Measurements from ENCODE around the gene TBC1D2B. TPM values are rescaled to one million over a fixed set of nuclear protein-coding genes. Genes with fewer than 3 reads are reported as not detected.

TBC1D2B gene
- total and polyA plus RNA-seq, 4 donors: 8.4 to 119 (median 22.0) TPM

- no peaks in the 10 kb centered on the region for H3K36me3 ChIP-seq (ENCODE audit: control insufficient read depth in 4 of 4, insufficient read depth in 3 of 4, low read depth in 1 of 4, low read length in 3 of 4)
- 67% methylated on average over 4 of the region's 4 CpGs for WGBS
- H3K27ac ChIP-seq (ENCODE audit: low read depth in 1 of 2, low read length in 2 of 2): peak overlapping the region; percentile 90 to 98
- no peaks in the 10 kb centered on the region for H3K27me3 ChIP-seq (ENCODE audit: control insufficient read depth in 4 of 4, insufficient read depth in 4 of 4, low read length in 3 of 4)
- peaks cover 25 to 65% (median 48%) of the 10 kb centered on the region in 4 donors for H3K4me1 ChIP-seq (ENCODE audit: control insufficient read depth in 4 of 4, insufficient read depth in 4 of 4, low read length in 3 of 4)
- DNase-seq (ENCODE audit: low spot score): no peak
- TF ChIP-seq MAX (IDR thresholded peaks at IDR 0.05) (no peak), CTCF (IDR thresholded peaks at IDR 0.05; ENCODE audit: low read depth, low read length, missing input control) (no peak), ZBTB33 (IDR thresholded peaks at IDR 0.05) (no peak), FOXA1 (IDR thresholded peaks at IDR 0.05) (no peak), JUND (IDR thresholded peaks at IDR 0.05) (no peak), REST (IDR thresholded peaks at IDR 0.05) (no peak), HNF4G (IDR thresholded peaks at IDR 0.05) (no peak), TAF1 (conservative IDR thresholded peaks at IDR 0.05) (no peak), RAD21 (IDR thresholded peaks at IDR 0.05) (no peak), SP1 (IDR thresholded peaks at IDR 0.05) (no peak), HNF4A (conservative IDR thresholded peaks at IDR 0.05) (no peak), GABPA (IDR thresholded peaks at IDR 0.05 in 1 of 2, conservative IDR thresholded peaks at IDR 0.05 in 1 of 2) (no peak), NR2F2 (IDR thresholded peaks at IDR 0.05) (no peak), EGR1 (IDR thresholded peaks at IDR 0.05; ENCODE audit: low read depth in 2 of 2) (no peak), ATF3 (IDR thresholded peaks at IDR 0.05) (no peak), FOXA2 (IDR thresholded peaks at IDR 0.05) (no peak), YY1 (IDR thresholded peaks at IDR 0.05) (no peak), RXRA (IDR thresholded peaks at IDR 0.05) (no peak)
- no peak overlapping the region for H3K4me3 ChIP-seq (ENCODE audit: low read depth in 1 of 3, low read length in 3 of 3)
- peak overlapping the region in 1 of 2 donors; percentile 32 for H3K9ac ChIP-seq (ENCODE audit: low read depth in 1 of 2, low read length in 2 of 2)
- no peaks in the 10 kb centered on the region for H3K9me3 ChIP-seq (ENCODE audit: control insufficient read depth in 4 of 4, low read length in 3 of 4)
Observed at GRCh38 chr15:78070049-78070700, 7.3 kb downstream of the TBC1D2B start.

All from liver (tissue), 9 donors.